Hair follicle dermal papilla cell (primary cell): ENCODE data around the gene RIN3. TPM values are rescaled to one million over a fixed set of nuclear protein-coding genes. Genes with fewer than 3 reads are reported as not detected.

Source experiments
- total RNA-seq: library from RNA; depleted of rRNA; stranded (reverse); fragments of >200 nt; gene quantifications from 2 replicates; pipeline ENCODE4 v1.2.3, GENCODE V29; 2012

The RIN3 gene
- total RNA-seq, result 10.0 and 15.6 TPM in 2 replicates

GRCh38 chr14:92513204-92513965 lies at the start of gene RIN3:
Gene RIN3 (plus strand): TSS chr14:92513781. CDS start chr14:92513933, 152 bp downstream.

Other genes starting within 250 kb of the RIN3 start
- not detected in 2 replicates for gene SLC24A4, start 190.6 kb upstream of the RIN3 start, total RNA-seq
- 34.2 and 51.9 TPM in 2 replicates for gene LGMN, start 234.8 kb downstream of the RIN3 start, total RNA-seq